ENCODE measurements around the gene ZBTB21.

ZBTB21 gene

DNA sequence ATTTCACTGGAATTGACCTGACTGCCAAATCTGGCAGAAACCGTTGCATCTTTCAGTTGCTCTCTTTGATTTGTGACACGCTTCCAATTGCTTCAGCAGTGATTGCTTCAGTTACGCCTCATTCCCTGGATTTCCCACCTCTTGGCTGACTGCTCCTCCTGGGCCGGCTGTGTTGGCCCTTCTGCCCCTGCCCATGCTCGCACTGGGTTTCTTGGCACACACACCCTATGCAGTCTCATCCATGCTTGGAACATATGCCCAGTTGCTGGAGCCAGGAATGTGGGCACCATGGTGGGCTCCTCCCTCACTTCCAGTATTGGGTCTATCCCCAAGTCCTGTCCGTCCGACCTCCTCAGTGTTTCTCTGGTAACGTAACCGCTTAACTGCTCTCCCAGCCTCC is 2.2 kb upstream of the ZBTB21 start:
- TF ChIP-seq ZNF565 (CRISPR knock-in tag; conservative IDR thresholded peaks at IDR 0.05; ENCODE audit: low read depth) (no peak), ZNF8 (CRISPR knock-in tag; IDR thresholded peaks at IDR 0.05) (no peak), BACH2 (CRISPR knock-in tag; IDR thresholded peaks at IDR 0.05; ENCODE audit: borderline replicate concordance) (no peak), RARB (CRISPR knock-in tag; IDR thresholded peaks at IDR 0.05) (no peak), TCF4 (CRISPR knock-in tag; IDR thresholded peaks at IDR 0.05; ENCODE audit: borderline replicate concordance) (no peak), SNAI2 (CRISPR knock-in tag; IDR thresholded peaks at IDR 0.05) (no peak), ARNTL (CRISPR knock-in tag; IDR thresholded peaks at IDR 0.05; ENCODE audit: borderline replicate concordance, low read depth) (no peak), ESRRG (CRISPR knock-in tag; IDR thresholded peaks at IDR 0.05) (no peak), ZFP3 (CRISPR knock-in tag; IDR thresholded peaks at IDR 0.05) (no peak), ZFP30 (CRISPR knock-in tag; IDR thresholded peaks at IDR 0.05) (no peak), CSDC2 (CRISPR knock-in tag; IDR thresholded peaks at IDR 0.05) (no peak), GLIS3 (CRISPR knock-in tag; IDR thresholded peaks at IDR 0.05) (no peak), PPARA (CRISPR knock-in tag; IDR thresholded peaks at IDR 0.05; ENCODE audit: borderline replicate concordance) (no peak)
- TF ChIP-seq, protein P1, sequence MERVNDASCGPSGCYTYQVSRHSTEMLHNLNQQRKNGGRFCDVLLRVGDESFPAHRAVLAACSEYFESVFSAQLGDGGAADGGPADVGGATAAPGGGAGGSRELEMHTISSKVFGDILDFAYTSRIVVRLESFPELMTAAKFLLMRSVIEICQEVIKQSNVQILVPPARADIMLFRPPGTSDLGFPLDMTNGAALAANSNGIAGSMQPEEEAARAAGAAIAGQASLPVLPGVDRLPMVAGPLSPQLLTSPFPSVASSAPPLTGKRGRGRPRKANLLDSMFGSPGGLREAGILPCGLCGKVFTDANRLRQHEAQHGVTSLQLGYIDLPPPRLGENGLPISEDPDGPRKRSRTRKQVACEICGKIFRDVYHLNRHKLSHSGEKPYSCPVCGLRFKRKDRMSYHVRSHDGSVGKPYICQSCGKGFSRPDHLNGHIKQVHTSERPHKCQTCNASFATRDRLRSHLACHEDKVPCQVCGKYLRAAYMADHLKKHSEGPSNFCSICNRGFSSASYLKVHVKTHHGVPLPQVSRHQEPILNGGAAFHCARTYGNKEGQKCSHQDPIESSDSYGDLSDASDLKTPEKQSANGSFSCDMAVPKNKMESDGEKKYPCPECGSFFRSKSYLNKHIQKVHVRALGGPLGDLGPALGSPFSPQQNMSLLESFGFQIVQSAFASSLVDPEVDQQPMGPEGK (CRISPR knock-in tag; IDR thresholded peaks at IDR 0.05; ENCODE audit: borderline replicate concordance), result no peak
- TF ChIP-seq, protein P2, sequence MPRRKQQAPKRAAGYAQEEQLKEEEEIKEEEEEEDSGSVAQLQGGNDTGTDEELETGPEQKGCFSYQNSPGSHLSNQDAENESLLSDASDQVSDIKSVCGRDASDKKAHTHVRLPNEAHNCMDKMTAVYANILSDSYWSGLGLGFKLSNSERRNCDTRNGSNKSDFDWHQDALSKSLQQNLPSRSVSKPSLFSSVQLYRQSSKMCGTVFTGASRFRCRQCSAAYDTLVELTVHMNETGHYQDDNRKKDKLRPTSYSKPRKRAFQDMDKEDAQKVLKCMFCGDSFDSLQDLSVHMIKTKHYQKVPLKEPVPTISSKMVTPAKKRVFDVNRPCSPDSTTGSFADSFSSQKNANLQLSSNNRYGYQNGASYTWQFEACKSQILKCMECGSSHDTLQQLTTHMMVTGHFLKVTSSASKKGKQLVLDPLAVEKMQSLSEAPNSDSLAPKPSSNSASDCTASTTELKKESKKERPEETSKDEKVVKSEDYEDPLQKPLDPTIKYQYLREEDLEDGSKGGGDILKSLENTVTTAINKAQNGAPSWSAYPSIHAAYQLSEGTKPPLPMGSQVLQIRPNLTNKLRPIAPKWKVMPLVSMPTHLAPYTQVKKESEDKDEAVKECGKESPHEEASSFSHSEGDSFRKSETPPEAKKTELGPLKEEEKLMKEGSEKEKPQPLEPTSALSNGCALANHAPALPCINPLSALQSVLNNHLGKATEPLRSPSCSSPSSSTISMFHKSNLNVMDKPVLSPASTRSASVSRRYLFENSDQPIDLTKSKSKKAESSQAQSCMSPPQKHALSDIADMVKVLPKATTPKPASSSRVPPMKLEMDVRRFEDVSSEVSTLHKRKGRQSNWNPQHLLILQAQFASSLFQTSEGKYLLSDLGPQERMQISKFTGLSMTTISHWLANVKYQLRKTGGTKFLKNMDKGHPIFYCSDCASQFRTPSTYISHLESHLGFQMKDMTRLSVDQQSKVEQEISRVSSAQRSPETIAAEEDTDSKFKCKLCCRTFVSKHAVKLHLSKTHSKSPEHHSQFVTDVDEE (CRISPR knock-in tag; IDR thresholded peaks at IDR 0.05), result no peak
- TF ChIP-seq, protein P3, sequence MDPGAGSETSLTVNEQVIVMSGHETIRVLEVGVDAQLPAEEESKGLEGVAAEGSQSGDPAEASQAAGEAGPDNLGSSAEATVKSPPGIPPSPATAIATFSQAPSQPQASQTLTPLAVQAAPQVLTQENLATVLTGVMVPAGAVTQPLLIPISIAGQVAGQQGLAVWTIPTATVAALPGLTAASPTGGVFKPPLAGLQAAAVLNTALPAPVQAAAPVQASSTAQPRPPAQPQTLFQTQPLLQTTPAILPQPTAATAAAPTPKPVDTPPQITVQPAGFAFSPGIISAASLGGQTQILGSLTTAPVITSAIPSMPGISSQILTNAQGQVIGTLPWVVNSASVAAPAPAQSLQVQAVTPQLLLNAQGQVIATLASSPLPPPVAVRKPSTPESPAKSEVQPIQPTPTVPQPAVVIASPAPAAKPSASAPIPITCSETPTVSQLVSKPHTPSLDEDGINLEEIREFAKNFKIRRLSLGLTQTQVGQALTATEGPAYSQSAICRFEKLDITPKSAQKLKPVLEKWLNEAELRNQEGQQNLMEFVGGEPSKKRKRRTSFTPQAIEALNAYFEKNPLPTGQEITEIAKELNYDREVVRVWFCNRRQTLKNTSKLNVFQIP (CRISPR knock-in tag; IDR thresholded peaks at IDR 0.05; ENCODE audit: borderline replicate concordance, low read depth), result no peak
- ATAC-seq, result no peak

GRCh38 chr21:42010507-42011495 is 641 bp upstream of the ZBTB21 start:
- no peak for TF ChIP-seq ARNTL (CRISPR knock-in tag; IDR thresholded peaks at IDR 0.05; ENCODE audit: borderline replicate concordance, low read depth)
- TF ChIP-seq CREB5 (CRISPR knock-in tag; IDR thresholded peaks at IDR 0.05; ENCODE audit: low read depth), result no peak
- no peak for TF ChIP-seq PPARA (CRISPR knock-in tag; IDR thresholded peaks at IDR 0.05; ENCODE audit: borderline replicate concordance)
- no peak for TF ChIP-seq ZFP3 (CRISPR knock-in tag; IDR thresholded peaks at IDR 0.05)
- TF ChIP-seq, protein P1 (CRISPR knock-in tag; IDR thresholded peaks at IDR 0.05; ENCODE audit: borderline replicate concordance), result no peak
- no peak for TF ChIP-seq ZNF565 (CRISPR knock-in tag; conservative IDR thresholded peaks at IDR 0.05; ENCODE audit: low read depth)
- ATAC-seq, result peak; percentile 28
